Measurements from ENCODE around the gene OR6X1. TPM values are rescaled to one million over a fixed set of nuclear protein-coding genes. Genes with fewer than 3 reads are reported as not detected.
"Not testable (repeated sequence)": the region's sequence is repeated elsewhere in the genome, so short reads cannot be mapped to it uniquely, and the experiment has no call there.

Gene OR6X1
- total and polyA plus RNA-seq, 2 of the 8 experiments (the other 6 are each of a cell fraction or from before 2014, with no cell fraction given) = not detected

DNA sequence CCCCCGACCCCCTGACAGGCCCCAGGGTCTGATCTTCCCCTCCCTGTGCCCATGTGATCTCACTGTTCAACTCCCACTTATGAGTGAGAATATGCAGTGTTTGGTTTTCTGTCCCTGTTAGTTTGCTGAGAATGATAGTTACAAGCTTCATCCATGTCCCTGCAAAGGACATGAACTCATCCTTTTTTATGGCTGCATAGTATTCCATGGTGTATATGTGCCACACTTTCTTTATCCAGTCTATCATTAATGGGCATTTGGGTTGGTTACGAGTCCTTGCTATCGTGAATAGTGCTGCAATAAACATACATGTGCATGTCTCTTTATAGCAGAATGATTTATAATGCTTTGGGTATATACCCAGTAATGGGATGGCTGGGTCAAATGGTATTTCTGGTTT lies 41.7 kb downstream of the OR6X1 start:
- H3K4me2 ChIP-seq (ENCODE audit: insufficient read depth in 1 of 2, low read depth in 2 of 2, low read length in 2 of 2); H4K5ac ChIP-seq (ENCODE audit: insufficient read length, low read depth, low read length); H3K4me1 ChIP-seq (replicated peaks in 1 of 4; ENCODE audit: control insufficient read depth in 3 of 4, insufficient read depth in 4 of 4, low read length in 3 of 4); H3K9ac ChIP-seq (replicated peaks in 1 of 4; ENCODE audit: extremely low read depth in 1 of 4, low read depth in 3 of 4, low read length in 3 of 4); H4K91ac ChIP-seq (replicated peaks; ENCODE audit: insufficient read length, low read length); H4K20me1 ChIP-seq (replicated peaks in 1 of 2; ENCODE audit: control insufficient read depth in 1 of 2, insufficient read depth in 2 of 2, low read length in 2 of 2); H3K36me3 ChIP-seq (ENCODE audit: control insufficient read depth in 2 of 4, insufficient read depth in 4 of 4, low read length in 3 of 4); H2BK5ac ChIP-seq (ENCODE audit: low read depth, low read length); H3K4me3 ChIP-seq (ENCODE audit: extremely low read depth in 1 of 4, insufficient read depth in 2 of 4, low read depth in 3 of 4, low read length in 4 of 4); H3K14ac ChIP-seq (ENCODE audit: insufficient read length); H2BK120ac ChIP-seq (replicated peaks; ENCODE audit: low read depth, low read length); H3K9me3 ChIP-seq (ENCODE audit: insufficient read depth in 2 of 2, low read depth in 1 of 2, low read length in 1 of 2); H3K79me1 ChIP-seq (ENCODE audit: low read depth, low read length); H3K23ac ChIP-seq (ENCODE audit: insufficient read length); H2AFZ ChIP-seq (ENCODE audit: low read length); H2AK5ac ChIP-seq (ENCODE audit: low read depth, low read length); H2BK20ac ChIP-seq (ENCODE audit: low read length); DNase-seq (ENCODE audit: low read depth in 1 of 2, low spot score in 2 of 2); H3K79me2 ChIP-seq (ENCODE audit: control insufficient read depth in 1 of 2, insufficient read depth in 2 of 2, low read length in 2 of 2); H2BK12ac ChIP-seq (ENCODE audit: low read depth, low read length); H3K56ac ChIP-seq (replicated peaks; ENCODE audit: insufficient read length, low read depth, low read length); H3K23me2 ChIP-seq (ENCODE audit: low read depth, low read length); FAIRE-seq; H3K18ac ChIP-seq (ENCODE audit: extremely low read depth, low read length); H3K4ac ChIP-seq (replicated peaks; ENCODE audit: insufficient read length, low read depth, low read length); H3K27me3 ChIP-seq (replicated peaks in 1 of 4; ENCODE audit: control insufficient read depth in 3 of 4, extremely low read depth in 1 of 4, insufficient read depth in 3 of 4, low read length in 3 of 4); H3K27ac ChIP-seq (ENCODE audit: low read depth, low read length); H2BK15ac ChIP-seq (ENCODE audit: low read length); H4K8ac ChIP-seq (ENCODE audit: extremely low read depth, insufficient read depth, low read length): not testable (repeated sequence)
- ChIA-PET POLR2A (ENCODE audit: partially characterized antibody) (interaction anchor here (2.2 kb wide), 1 partner anchor 23 kb away, joined by 8 read pairs; no protein-coding TSS in a partner anchor), CTCF (ENCODE audit: partially characterized antibody) (interaction anchor here (0.6 to 11.6 kb wide), 16 partner anchors 7 to 507 kb away, joined by 3 to 301 read pairs (median 6); partner anchors contain the start of gene SCN3B)
- 80% methylated on average over 3 of the region's 3 CpGs; no CpG with 5 or more reads in 1 of the 2 experiments for WGBS, 2 experiments (ENCODE audit: extremely low coverage in 1 of 2, insufficient coverage in 1 of 2, insufficient read length in 1 of 2, insufficient replicate concordance in 2 of 2, low coverage in 1 of 2, low lambda C conversion rate in 2 of 2, missing lambda C conversion rate in 1 of 2)
